HG02981 (cell line): Measurements from ENCODE around the gene AGK.
"Not testable (repeated sequence)": the region's sequence is repeated elsewhere in the genome, so short reads cannot be mapped to it uniquely, and the experiment has no call there.

Experiments
- ATAC-seq: cut with Tn5 transposase; IDR thresholded peaks from one replicate; pipeline ENCODE4 v1.9.1; 2021; ENCODE audit warnings: mild to moderate bottlenecking, moderate library complexity; ENCODE audit not compliant: unreplicated experiment

Gene AGK

GRCh38 chr7:141550386-141551093 is 670 bp upstream of the AGK start:
- ATAC-seq, result no peak

GRCh38 chr7:141551782-141552181 is 572 bp downstream of the AGK start:
- ATAC-seq, result peak; percentile 10

GRCh38 chr7:141557360-141557759 is 6.2 kb downstream of the AGK start:
- ATAC-seq, result no peak

GRCh38 chr7:141557831-141558531 is 6.8 kb downstream of the AGK start:
- peak; percentile 55 for ATAC-seq

- ATAC-seq, result peak; percentile 85
These were observed 7.5 kb downstream of the AGK start for GRCh38 chr7:141558544-141559183.

- ATAC-seq, result no peak
These were observed 8.8 kb downstream of the AGK start for GRCh38 chr7:141559961-141560360.

- ATAC-seq, result no peak
These were observed 10.8 kb downstream of the AGK start for GRCh38 chr7:141562036-141562435.

- no peak for ATAC-seq
These were observed 11.3 kb downstream of the AGK start for GRCh38 chr7:141562543-141562942.

GRCh38 chr7:141562972-141563371 is 11.8 kb downstream of the AGK start:
- ATAC-seq, result no peak

GRCh38 chr7:141563956-141564623 is 12.9 kb downstream of the AGK start:
- ATAC-seq, result peak; percentile 63

- no peak for ATAC-seq
These were observed 16.2 kb downstream of the AGK start for GRCh38 chr7:141567432-141567831.

GRCh38 chr7:141568227-141568626 is 17.0 kb downstream of the AGK start:
- ATAC-seq, result no peak

- ATAC-seq, result no peak
These were observed 19.8 kb downstream of the AGK start for GRCh38 chr7:141571059-141571458.

- no peak for ATAC-seq
These were observed 21.0 kb downstream of the AGK start for GRCh38 chr7:141572175-141572574.

GRCh38 chr7:141573511-141573910 is 22.3 kb downstream of the AGK start:
- no peak for ATAC-seq

GRCh38 chr7:141575164-141575563 is 24.0 kb downstream of the AGK start:
- no peak for ATAC-seq

- ATAC-seq, result no peak
These were observed 24.6 kb downstream of the AGK start for GRCh38 chr7:141575654-141576448.

- ATAC-seq, result no peak
These were observed 26.0 kb downstream of the AGK start for GRCh38 chr7:141577043-141577839.

GRCh38 chr7:141579953-141580352 is 28.7 kb downstream of the AGK start:
- ATAC-seq, result not testable (repeated sequence)

- not testable (repeated sequence) for ATAC-seq
These were observed 30.9 kb downstream of the AGK start for GRCh38 chr7:141582063-141582462.
